ENCODE data around the gene SHTN1. TPM values are rescaled to one million over a fixed set of nuclear protein-coding genes. Genes with fewer than 3 reads are reported as not detected.

SHTN1 gene
- total RNA-seq, 2 donors from 2014 or later: 13.9 to 18.2 TPM

DNA sequence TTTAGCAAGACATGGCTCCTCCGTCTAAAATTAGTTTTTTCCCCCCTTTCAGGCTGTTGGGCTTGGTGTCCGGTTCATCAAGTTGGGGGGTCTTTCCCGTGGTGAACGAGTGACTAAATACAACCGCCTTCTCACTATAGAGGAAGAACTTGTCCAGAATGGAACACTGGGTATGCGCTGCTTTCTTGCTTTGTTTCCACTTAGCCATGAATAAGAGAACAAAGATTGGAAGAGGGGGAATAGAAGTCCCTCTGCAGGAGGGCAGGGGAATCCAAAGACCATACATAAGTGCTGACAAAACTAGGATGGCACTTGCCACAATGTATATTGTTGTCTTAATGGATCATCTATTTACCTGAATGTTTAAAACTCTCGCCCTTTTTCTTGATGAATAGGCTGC, 125.2 kb downstream of the SHTN1 start:
- H3K36me3 ChIP-seq: no peaks in the 10 kb centered on the region
- H3K27me3 ChIP-seq (replicated peaks; ENCODE audit: insufficient read depth): no peaks in the 10 kb centered on the region
- DNase-seq (ENCODE audit: low spot score): no peak
- no peak overlapping the region for H3K4me3 ChIP-seq
- no peak for ATAC-seq (ENCODE audit: insufficient number of reproducible peaks, low FRiP score, low read depth)
- no peaks in the 10 kb centered on the region for H3K4me1 ChIP-seq (ENCODE audit: control insufficient read depth in 1 of 2, low read depth in 2 of 2)
- TF ChIP-seq, protein P1, sequence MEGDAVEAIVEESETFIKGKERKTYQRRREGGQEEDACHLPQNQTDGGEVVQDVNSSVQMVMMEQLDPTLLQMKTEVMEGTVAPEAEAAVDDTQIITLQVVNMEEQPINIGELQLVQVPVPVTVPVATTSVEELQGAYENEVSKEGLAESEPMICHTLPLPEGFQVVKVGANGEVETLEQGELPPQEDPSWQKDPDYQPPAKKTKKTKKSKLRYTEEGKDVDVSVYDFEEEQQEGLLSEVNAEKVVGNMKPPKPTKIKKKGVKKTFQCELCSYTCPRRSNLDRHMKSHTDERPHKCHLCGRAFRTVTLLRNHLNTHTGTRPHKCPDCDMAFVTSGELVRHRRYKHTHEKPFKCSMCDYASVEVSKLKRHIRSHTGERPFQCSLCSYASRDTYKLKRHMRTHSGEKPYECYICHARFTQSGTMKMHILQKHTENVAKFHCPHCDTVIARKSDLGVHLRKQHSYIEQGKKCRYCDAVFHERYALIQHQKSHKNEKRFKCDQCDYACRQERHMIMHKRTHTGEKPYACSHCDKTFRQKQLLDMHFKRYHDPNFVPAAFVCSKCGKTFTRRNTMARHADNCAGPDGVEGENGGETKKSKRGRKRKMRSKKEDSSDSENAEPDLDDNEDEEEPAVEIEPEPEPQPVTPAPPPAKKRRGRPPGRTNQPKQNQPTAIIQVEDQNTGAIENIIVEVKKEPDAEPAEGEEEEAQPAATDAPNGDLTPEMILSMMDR (IDR thresholded peaks at IDR 0.05): no peak
- H3K27ac ChIP-seq: no peak overlapping the region
- H3K9me3 ChIP-seq: no peaks in the 10 kb centered on the region

DNA sequence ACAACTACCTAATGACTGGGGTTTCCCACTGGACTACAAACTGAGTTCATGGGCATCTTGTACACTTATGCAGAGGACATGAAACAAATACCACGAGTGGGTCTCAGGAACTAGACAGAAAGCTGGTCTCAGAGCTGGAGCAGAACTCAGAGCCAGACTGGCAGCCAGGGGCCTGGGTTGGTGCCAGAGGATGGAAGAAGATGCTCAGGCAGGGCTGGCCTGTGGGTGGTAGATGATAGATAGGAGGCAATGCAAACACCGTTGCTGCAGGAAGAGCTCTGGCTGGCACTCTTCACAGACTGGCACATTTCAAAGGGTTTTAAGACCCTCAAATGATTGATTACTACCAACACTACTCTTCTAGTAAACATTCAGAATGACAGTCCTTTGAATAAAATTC, 126.9 kb downstream of the SHTN1 start:
- no peak for ATAC-seq (ENCODE audit: insufficient number of reproducible peaks, low FRiP score, low read depth)
- H3K27me3 ChIP-seq (replicated peaks; ENCODE audit: insufficient read depth): no peaks in the 10 kb centered on the region

DNA sequence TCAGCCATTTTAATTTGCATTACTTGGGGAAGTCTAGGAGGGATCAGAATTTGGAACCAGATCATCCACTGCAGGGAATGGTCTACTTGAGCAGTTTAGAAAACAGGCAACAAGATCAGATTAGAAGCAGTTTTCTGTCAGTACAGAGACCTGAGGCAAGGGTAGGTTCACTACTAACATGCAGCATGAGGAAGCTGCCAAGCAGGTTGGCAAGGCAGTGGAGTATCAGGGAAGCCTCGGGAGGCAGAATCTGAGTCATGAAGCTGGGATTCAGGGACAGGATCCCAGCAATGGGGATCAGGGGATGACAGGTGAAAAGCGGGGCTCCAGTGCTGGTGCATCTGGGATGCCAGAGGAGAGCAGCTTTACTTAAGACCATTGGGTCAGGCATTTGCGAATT, 127.6 kb downstream of the SHTN1 start:
- ATAC-seq (ENCODE audit: insufficient number of reproducible peaks, low FRiP score, low read depth): no peak

More for the DNA sequence above, 126.9 kb downstream of the SHTN1 start:
- Histone ChIP-seq H3K4me3 (no peak overlapping the region), H3K27ac (no peak overlapping the region), H3K9me3 (no peaks in the 10 kb centered on the region), H3K36me3 (no peaks in the 10 kb centered on the region), H3K4me1 (ENCODE audit: control insufficient read depth in 1 of 2, low read depth in 2 of 2) (no peaks in the 10 kb centered on the region)
- TF ChIP-seq, protein P1 (IDR thresholded peaks at IDR 0.05): no peak
- DNase-seq (ENCODE audit: low spot score): no peak

GRCh38 chr10:116875897-116876296, 129.1 kb downstream of the SHTN1 start:
- Histone ChIP-seq H3K9me3 (no peaks in the 10 kb centered on the region), H3K27me3 (replicated peaks; ENCODE audit: insufficient read depth) (no peaks in the 10 kb centered on the region), H3K36me3 (no peaks in the 10 kb centered on the region), H3K4me3 (no peak overlapping the region), H3K27ac (no peak overlapping the region), H3K4me1 (ENCODE audit: control insufficient read depth in 1 of 2, low read depth in 2 of 2) (no peaks in the 10 kb centered on the region)
- ATAC-seq (ENCODE audit: insufficient number of reproducible peaks, low FRiP score, low read depth) (no peak), DNase-seq (ENCODE audit: low spot score) (no peak)
- TF ChIP-seq, protein P1 (IDR thresholded peaks at IDR 0.05): no peak

More for the DNA sequence above, 127.6 kb downstream of the SHTN1 start:
- TF ChIP-seq, protein P1 (IDR thresholded peaks at IDR 0.05): no peak
- Histone ChIP-seq H3K36me3 (no peaks in the 10 kb centered on the region), H3K9me3 (no peaks in the 10 kb centered on the region), H3K4me1 (ENCODE audit: control insufficient read depth in 1 of 2, low read depth in 2 of 2) (no peaks in the 10 kb centered on the region), H3K4me3 (no peak overlapping the region), H3K27me3 (replicated peaks; ENCODE audit: insufficient read depth) (no peaks in the 10 kb centered on the region), H3K27ac (no peak overlapping the region)
- no peak for DNase-seq (ENCODE audit: low spot score)

GRCh38 chr10:116873134-116873533, 131.9 kb downstream of the SHTN1 start:
- DNase-seq (ENCODE audit: low spot score) (no peak), ATAC-seq (ENCODE audit: insufficient number of reproducible peaks, low FRiP score, low read depth) (no peak)
- no peaks in the 10 kb centered on the region for H3K4me1 ChIP-seq (ENCODE audit: control insufficient read depth in 1 of 2, low read depth in 2 of 2)
- H3K27me3 ChIP-seq (replicated peaks; ENCODE audit: insufficient read depth): no peaks in the 10 kb centered on the region
- no peak overlapping the region for H3K27ac ChIP-seq
- H3K36me3 ChIP-seq: no peaks in the 10 kb centered on the region
- H3K4me3 ChIP-seq: no peak overlapping the region
- H3K9me3 ChIP-seq: no peaks in the 10 kb centered on the region
- TF ChIP-seq, protein P1 (IDR thresholded peaks at IDR 0.05): no peak
